Neural crest cell (in vitro differentiated cells): Measurements from ENCODE around the gene FPR2. TPM values are rescaled to one million over a fixed set of nuclear protein-coding genes. Genes with fewer than 3 reads are reported as not detected.

ENCODE experiments used
- DNase-seq: peaks from one replicate; pipeline ENCODE4 v3.0.0; 2021; ENCODE audit warnings: low read depth, mixed read lengths, low spot score
- H3K27ac Mint-ChIP-seq: one replicate; pipeline ENCODE4 v1.8.0; 2021; ENCODE audit warnings: mild to moderate bottlenecking, mixed read lengths; ENCODE audit not compliant: unreplicated experiment
- H3K27me3 Mint-ChIP-seq: 2 replicates; pipeline ENCODE4 v1.8.0; 2021; ENCODE audit warnings: low read depth, mild to moderate bottlenecking, mixed read lengths
- H3K36me3 Mint-ChIP-seq: 2 replicates; pipeline ENCODE4 v1.8.0; 2021; ENCODE audit warnings: low read depth, mild to moderate bottlenecking, mixed read lengths
- H3K4me1 Mint-ChIP-seq: 2 replicates; pipeline ENCODE4 v1.8.0; 2021; ENCODE audit warnings: mixed read lengths
- H3K4me3 Mint-ChIP-seq: one replicate; pipeline ENCODE4 v1.8.0; 2021; ENCODE audit warnings: mild to moderate bottlenecking, mixed read lengths
- H3K9me3 Mint-ChIP-seq: 2 replicates; pipeline ENCODE4 v1.8.0; 2021; ENCODE audit warnings: mixed read lengths
- total RNA-seq: library from RNA; stranded (reverse); gene quantifications from 2 replicates; pipeline ENCODE4 v1.2.1, GENCODE V29; 2021
- TF ChIP-seq, protein P1 (sequence below): fragments of 200-600 bp; sonication (generic); conservative IDR thresholded peaks from 2 replicates; pipeline ENCODE4 v1.5.0; 2021; ENCODE audit warnings: antibody characterized with exemption, mild to moderate bottlenecking

FPR2 gene
- total RNA-seq, 1 donor from 2014 or later, result not detected

DNA sequence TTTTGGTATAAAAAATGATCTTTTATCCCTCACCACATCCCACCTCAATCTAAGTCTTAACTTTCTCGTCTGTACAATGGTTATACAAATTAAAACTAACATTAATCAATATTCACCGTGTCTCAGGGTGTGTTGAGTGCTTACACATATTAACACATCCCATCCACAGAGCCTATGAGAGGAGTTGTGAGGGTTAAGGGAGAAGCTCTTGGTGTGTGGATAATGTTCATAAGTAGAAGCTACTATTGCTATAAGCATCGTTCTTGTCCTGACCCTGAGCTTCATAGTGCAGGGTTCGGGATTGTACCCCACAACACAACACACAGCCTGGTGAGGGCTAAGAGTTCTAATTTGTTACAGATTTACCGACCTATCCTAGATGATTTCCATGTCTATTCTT is 36.5 kb downstream of the FPR2 start:
- Mint-ChIP-seq H3K4me3 (no peak overlapping the region), H3K36me3 (peaks cover 3% of the 10 kb centered on the region), H3K27ac (no peak overlapping the region), H3K4me1 (peaks cover 6% of the 10 kb centered on the region), H3K27me3 (peaks cover 3% of the 10 kb centered on the region), H3K9me3 (peaks cover 21% of the 10 kb centered on the region)
- no peak for DNase-seq
- TF ChIP-seq, protein P1, sequence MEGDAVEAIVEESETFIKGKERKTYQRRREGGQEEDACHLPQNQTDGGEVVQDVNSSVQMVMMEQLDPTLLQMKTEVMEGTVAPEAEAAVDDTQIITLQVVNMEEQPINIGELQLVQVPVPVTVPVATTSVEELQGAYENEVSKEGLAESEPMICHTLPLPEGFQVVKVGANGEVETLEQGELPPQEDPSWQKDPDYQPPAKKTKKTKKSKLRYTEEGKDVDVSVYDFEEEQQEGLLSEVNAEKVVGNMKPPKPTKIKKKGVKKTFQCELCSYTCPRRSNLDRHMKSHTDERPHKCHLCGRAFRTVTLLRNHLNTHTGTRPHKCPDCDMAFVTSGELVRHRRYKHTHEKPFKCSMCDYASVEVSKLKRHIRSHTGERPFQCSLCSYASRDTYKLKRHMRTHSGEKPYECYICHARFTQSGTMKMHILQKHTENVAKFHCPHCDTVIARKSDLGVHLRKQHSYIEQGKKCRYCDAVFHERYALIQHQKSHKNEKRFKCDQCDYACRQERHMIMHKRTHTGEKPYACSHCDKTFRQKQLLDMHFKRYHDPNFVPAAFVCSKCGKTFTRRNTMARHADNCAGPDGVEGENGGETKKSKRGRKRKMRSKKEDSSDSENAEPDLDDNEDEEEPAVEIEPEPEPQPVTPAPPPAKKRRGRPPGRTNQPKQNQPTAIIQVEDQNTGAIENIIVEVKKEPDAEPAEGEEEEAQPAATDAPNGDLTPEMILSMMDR, result no peak

DNA sequence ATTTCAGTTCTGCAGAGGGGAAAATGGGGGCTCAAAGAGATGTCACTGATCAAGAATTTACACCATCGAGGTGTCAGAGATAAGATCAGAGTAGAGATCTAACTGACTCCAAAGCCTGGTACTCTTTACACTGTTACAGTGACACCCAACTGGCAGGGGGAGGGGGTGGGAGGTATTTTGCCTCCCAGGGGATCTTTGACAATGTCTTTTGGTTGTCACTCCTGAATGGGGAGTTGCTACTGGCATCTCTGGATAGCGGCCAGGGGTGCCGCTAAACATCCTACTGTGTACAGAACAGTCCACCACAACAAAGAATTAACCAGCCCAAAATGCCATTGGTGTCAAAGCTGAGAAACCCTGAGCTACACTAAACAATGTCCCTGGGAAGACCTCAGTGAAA is 37.1 kb downstream of the FPR2 start:
- Mint-ChIP-seq H3K4me1 (peaks cover 6% of the 10 kb centered on the region), H3K9me3 (peaks cover 21% of the 10 kb centered on the region), H3K27me3 (peaks cover 3% of the 10 kb centered on the region), H3K27ac (no peak overlapping the region), H3K36me3 (peaks cover 3% of the 10 kb centered on the region), H3K4me3 (no peak overlapping the region)
- no peak for DNase-seq
- TF ChIP-seq, protein P1, result no peak

DNA sequence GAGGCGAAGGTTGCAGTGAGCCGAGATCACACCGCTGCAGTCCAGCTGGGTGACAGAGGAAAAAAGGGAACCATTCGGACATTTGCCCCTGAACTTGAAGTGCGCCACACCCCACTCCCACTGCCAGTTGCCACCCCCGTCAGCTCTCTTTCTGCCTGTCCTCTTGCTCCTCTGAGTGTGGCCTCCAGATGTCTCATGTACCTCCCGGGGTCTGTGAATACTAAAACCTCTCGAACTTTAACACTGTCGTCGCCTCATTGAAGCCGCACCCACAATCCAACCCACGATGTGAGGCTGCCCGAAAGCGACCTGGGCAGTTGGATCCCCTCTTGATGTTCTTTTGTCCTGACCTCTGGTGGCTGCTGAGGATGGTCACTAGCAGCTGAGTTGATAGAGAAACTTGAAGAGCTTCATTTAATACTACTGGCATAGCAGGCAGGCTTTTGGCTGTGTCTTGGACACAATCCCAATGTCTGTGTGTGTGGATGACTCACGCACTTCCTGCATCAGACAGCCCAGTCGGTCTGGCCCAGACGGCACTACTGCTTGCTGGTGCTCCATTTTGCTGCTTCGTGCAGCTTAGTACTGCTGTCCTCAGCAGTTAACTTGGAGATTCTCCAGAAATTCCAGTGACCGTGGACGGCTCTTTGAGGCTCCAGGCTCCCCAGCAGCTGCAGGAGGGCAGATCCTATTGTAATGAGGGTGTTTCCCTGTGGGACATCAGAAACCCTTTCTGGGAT is 38.2 kb downstream of the FPR2 start:
- no peak overlapping the region for H3K27ac Mint-ChIP-seq
- peaks cover 3% of the 10 kb centered on the region for H3K27me3 Mint-ChIP-seq
- H3K4me3 Mint-ChIP-seq, result no peak overlapping the region
- H3K9me3 Mint-ChIP-seq, result peaks cover 21% of the 10 kb centered on the region
- no peak for DNase-seq
- peaks cover 6% of the 10 kb centered on the region for H3K36me3 Mint-ChIP-seq
- TF ChIP-seq, protein P1, result no peak
- peaks cover 6% of the 10 kb centered on the region for H3K4me1 Mint-ChIP-seq

GRCh38 chr19:51799774-51800472 is 38.9 kb downstream of the FPR2 start:
- H3K36me3 Mint-ChIP-seq, result peaks cover 6% of the 10 kb centered on the region
- peaks cover 23% of the 10 kb centered on the region for H3K9me3 Mint-ChIP-seq
- TF ChIP-seq, protein P1, result no peak
- H3K27ac Mint-ChIP-seq, result no peak overlapping the region
- peaks cover 3% of the 10 kb centered on the region for H3K27me3 Mint-ChIP-seq
- no peak overlapping the region for H3K4me3 Mint-ChIP-seq
- H3K4me1 Mint-ChIP-seq, result peaks cover 6% of the 10 kb centered on the region
- DNase-seq, result no peak

DNA sequence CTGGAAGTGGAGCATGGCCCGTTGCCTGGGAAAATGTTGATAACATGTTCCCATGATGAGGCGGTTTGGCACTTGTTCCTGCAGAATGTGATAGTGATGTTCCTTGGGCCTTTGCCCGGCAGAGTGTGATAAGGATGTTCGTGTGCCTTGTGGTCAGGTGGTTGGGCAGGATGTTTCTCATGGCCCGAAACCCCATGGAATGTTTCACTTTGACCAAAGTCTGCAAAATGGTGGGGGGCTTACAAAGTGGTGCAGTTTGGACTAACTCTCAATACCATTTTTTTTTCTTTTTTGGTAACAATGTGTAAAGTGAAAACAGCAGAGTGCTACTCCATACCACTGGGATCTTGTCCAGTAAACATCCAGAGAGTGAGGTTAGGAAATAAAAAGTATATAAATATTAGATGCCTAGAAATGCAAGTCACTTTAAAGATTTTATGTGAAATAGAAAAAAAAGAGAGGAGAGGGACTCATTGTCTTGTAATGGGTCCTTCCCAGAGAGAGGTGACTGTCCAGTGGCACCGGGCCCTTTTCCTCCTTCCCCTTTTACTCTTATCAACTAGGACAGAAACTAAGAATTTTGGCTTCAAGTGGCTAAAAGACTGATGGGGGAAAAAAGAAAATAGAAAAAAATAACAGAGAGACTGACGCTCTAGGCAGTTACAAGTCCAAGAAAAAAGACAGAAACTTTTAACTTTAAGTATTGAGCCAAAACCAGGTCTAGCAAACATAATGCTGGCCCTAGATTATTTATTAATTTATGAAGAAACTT is 39.7 kb downstream of the FPR2 start:
- Mint-ChIP-seq H3K27ac (no peak overlapping the region), H3K4me1 (peaks cover 6% of the 10 kb centered on the region), H3K27me3 (peaks cover 3% of the 10 kb centered on the region), H3K4me3 (no peak overlapping the region), H3K36me3 (peaks cover 6% of the 10 kb centered on the region), H3K9me3 (peaks cover 22% of the 10 kb centered on the region)
- DNase-seq, result no peak
- TF ChIP-seq, protein P1, result no peak
